NCI-H526 treated with DMSO at 0.1 percent for 48 hours (cell line): Measurements from ENCODE around the gene PDZRN3.

Source experiments
- DNase-seq: peaks from one replicate; lab custom pipeline; 2025; lab: John Stamatoyannopoulos, UW

The PDZRN3 gene

DNA sequence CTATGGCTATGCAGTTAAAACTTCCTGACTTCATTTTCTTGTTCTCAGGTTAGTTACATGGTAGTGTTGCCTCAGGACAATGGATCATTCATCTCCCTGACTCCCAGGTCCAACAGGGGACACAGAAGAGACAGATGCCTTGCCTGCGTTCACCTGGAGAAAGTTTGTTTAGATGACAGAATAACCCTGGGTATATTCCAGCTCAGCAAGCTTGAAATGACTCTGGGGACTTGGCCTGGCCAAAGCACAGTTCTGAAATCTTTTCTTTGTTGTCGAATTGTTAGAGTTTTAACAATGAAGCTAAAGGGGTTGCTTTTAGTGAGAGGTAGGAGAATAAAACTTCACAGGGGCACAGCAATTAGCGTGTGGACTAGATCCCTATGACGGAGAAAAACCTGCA lies 206.1 kb downstream of the PDZRN3 start:
- DNase-seq, result no peak

DNA sequence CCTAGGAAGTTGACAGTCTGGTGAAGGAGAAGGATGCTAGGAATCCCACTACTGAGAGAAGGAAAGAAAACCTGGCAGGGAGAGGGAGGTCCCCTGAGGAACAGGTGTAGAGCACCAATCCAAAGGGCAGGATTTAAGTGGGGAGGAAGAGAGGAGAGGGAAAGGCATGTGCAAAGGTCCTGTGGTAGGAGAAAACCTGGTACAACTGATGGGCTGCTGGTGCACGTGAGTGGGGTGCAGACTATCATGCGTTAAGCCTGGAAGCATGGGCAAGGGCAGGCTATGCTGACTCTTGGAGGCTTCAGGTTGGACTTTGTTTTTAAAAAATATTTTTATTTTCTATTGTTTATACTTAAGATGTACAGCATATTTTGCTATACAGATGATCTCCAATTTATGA lies 209.6 kb downstream of the PDZRN3 start:
- no peak for DNase-seq

DNA sequence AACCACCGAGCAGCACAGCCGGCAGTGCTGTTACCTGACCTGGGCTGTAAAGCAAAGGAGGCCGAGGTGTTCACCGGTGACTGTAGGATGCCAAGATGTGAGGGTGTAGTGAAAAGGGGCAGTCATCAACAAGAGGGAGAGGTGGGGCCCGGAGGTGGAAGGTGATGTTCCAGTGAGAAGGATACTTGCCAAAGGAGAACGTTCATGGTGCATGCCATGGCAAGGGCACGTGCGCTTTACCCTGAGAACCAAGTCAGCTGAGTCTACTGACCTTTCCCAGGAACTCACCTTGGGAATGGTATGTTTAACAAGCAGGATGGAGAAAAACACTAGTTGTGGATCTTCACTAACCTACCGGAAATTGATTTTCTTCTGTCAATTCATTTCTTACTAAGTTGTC lies 211.1 kb downstream of the PDZRN3 start:
- DNase-seq, result no peak

DNA sequence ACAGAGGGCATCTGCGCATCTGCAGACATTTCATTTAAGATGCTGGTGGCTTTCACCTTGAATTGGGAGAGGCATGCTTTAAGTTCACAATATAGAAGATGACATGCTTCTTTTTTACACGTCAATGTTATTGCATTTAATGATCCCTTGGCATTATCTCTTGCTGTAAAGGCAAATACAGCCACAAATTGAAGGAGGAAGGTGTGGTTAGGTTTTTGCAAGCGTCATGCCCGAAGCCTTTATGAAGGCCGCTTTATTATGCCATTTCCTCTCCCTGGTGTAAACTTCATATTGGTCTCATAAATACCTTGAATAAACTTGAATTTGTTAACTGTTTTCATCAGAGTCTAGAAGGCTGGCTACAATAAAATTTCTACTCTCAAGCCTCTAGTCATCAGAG lies 212.7 kb downstream of the PDZRN3 start:
- no peak for DNase-seq

DNA sequence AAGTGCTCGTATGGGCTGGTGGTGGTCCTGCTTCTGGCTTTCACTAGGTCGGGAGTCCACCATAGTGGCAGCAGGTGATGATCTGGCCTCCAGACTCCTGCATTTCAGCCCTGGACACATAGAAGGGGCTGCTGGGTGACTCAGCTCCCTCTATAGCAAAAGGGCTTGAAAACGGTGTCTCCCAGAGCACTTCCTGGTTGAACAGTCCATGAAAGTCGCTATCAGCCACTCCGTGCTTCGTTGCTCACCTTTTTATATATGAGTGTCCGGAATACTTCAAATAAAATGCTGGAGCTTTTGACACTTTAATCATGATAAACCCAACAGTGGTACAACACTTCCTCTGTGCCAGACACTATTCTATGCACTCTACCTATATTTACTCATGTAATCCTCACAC lies 213.2 kb downstream of the PDZRN3 start:
- DNase-seq, result no peak

DNA sequence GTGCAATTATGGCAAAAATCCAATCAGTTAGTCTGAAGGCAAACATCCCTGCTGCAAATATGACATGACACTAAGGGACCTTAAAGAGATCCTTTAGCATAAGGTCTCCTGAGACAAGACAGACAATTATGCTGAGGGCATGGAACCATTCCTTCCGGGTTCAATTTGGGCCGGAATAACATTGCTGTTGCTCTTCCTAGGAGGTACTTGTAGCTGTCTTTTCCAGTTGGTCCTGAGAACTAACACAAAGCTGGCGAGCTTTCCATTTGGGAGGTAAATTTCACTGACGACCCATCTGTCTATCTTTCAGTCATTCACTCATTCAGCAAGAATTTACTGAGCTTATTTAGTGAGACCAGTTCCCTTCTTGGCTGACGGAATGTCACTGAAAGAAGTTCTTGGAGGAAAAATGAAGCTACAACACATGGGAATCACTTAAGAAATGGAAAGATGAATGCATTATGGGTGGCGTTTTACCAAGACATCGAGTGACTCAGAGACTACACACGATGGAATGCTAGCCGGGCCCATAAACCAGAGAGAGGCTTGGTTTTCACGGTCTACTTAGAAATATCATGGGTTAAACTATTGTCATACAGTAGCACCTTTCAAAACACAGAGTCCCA lies 215.5 kb downstream of the PDZRN3 start:
- no peak for DNase-seq

DNA sequence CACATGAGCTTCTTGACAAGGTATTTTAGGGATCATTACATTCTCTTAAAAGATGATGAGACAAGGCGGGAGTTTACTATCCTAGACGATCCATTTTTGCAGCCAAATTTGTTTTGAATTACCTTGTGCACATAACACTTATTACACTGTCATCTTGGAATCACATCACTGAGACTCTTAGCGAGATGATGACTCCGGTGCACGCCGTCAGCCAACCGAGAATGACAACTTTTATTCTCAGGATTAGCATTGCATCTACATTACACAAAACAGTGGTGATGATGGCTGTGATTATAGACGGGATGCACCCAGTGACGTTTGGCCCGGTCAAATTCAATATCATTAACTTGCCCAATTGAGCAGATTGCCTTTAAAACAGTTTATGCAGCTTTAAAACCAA lies 216.1 kb downstream of the PDZRN3 start:
- DNase-seq, result no peak

DNA sequence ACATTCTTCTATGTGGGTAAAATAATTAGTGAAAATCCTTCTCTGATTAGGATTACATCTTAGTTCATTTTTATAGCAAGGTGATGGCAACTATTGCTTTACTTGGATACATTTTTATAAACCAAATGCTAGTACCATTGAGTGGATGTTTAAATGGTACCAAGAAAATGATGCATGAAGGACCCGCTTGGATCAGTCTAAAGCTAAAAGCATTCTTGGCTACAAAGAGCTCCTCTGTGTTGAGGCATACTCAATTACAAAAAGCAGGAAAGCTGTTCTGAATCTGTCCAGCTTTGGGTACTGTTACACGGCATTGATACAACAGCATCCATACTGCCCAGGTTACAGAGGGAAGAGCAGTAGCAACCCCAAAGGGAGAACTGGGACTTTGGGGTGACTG lies 217.2 kb downstream of the PDZRN3 start:
- no peak for DNase-seq

DNA sequence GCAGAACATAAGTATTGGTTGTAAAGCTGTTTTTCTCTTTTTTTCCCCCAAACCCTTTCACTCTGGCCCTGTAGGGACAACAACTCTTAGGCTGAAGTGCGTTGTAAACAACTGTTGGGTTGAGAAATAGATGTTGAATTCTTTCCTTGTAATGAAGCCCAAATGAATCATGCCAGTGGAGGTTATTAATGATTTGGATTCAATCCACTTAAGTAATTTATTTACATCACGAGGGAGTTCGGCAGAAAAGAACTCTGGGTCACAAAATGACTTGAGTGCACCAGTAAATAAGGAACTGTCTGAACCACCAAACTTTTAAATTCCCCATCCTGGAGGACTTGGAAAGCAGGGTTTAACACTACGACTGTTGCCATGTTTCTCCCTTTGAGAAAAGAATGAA lies 218.9 kb downstream of the PDZRN3 start:
- DNase-seq, result no peak

DNA sequence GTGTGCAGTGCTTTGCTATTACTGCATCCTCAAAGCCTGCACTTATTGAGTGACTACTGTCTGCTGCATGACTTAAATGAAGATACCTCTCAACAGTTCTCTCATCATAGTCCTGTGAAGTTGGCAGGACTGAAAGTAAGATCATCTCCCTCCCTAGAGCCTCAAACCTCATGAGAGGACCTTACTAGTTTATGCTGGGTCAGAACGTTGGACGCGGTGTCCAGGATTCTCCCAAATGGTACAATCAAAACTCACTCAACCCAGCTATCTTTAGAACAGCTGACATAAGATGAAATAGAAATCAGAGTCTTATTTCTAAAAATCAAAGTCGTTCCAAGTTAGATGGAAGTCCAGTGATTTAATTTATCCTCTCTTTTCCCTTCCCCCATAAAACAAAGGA lies 219.7 kb downstream of the PDZRN3 start:
- DNase-seq, result no peak

DNA sequence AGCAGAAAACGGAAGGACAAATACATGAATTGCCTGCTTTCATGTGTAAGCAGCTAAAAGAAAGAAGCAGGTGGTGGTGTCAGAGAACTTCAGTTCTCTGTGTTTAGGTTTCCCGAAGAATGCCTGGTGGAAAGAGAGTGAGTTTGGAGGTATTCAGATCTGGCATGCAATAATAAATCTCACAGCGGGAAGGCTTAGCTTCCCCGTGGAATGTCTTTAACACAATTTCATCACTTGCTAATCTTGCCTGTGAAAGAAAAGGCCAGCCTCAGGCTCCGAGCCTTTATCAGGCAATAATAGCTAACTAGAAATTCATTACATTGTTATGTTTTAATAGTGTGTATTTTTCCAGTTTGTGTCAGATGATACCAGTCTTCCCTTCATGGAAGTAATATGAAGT lies 220.3 kb downstream of the PDZRN3 start:
- no peak for DNase-seq

DNA sequence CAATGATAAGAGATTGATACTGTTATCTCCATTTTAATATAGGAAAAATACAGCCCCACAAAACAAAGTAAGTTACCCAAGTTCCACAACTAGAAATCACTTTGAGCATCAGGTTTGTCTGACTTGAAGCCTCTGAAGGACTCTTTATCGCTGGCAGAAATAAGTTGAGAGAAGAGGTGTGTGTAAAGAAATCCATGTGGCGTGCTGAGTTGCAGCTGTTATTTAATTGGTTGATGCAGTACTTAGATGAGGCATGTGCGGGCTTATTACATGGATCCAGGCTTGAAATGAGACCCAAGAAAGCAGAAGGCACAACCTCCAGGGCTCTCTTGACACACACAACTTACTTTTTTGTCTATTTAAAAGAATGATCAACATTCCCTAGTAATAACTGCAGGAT lies 221.3 kb downstream of the PDZRN3 start:
- no peak for DNase-seq

DNA sequence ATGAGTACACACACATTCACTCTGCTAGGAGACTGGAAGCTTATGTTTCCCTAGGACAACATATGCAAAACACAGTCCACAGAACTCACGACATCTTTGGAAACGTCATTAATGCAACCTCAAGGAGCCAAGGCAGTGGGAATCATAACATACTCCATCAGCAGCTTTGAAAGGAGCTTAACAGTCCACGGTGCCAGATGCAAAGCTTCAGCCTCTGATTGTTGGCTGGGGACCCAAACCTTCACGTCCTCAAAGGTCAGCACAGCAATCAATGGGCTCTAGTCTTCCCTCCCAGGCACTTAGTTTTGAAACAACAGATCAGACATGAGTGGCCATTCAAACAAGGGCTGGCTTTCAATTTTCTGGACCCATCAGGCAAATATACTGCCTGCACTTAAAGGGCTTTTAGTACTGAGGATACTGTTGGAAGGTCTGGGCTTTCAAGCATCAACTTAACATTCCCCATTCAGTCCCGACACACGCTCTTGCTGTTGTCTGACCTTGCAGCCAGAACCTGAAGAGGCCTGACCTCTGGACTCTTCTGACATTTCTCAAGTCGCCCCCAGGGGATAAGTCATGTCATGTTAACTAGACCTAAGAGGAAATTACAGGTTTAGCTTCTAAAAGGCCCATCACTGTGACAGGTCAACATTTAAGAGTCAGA lies 223.0 kb downstream of the PDZRN3 start:
- peak; percentile 34 for DNase-seq

DNA sequence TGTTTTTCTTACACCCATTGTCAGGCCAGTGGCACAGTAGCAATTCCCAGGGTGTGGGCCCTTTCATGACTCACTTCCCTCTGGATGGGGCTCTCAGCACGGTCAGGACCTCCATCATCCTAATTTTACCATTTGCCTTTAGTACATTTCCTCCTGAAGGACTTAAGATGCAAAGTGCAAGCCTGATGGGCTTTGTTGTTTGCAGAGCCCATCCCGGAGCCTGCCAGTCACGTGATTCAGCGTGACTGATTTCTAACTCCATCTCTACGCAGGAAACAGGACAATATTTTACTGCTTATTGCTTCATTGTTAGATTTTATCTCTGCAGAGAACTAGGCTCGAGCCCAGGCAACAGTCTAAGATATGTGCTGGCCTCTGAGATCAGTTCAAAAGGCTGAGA lies 223.7 kb downstream of the PDZRN3 start:
- DNase-seq, result no peak

DNA sequence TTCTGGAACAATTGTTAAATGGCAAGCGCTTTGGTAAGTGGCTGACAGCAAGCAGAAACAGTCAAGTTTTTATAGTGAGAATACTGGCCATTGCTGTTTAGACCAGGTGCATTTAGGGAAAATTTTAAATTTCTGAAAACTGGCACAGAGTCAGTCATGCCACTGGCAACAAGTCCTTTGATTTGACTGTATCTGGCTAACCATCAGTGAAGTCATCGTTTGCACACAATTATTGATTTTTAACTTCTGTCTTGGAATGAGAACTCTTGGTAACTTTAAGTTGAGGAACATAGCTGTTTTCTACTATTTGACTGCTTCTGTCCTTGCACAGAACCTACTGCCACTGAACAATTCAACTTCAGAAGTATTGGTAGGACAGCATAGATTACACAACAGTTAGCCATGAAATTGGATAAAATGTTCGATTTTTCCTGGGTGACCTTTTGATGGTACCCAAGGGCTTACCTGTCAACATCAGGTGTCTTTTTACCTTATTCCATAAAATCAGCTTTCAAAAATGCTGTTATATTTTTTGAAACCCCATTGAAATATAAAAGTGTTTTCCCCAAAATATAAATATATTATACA lies 225.0 kb downstream of the PDZRN3 start:
- DNase-seq, result no peak

DNA sequence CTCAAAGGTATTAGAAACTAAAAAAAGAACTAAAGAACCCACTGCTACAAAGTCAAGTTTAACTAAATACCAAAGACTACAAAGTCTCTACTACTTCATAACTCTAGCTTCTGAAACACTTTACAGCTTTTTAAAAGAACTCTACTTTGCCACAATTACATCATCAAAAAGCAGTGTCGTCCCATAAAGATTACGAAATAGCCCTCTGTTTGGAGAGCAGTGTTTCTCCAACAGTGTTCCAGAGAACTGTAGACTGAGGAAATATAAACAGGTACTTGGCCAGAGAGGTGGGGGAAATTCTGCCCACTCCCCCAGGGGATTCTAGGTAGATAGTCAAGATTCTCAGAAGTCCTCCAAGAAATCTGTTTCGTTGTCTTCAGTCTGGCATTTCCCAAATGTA lies 225.6 kb downstream of the PDZRN3 start:
- DNase-seq, result no peak

DNA sequence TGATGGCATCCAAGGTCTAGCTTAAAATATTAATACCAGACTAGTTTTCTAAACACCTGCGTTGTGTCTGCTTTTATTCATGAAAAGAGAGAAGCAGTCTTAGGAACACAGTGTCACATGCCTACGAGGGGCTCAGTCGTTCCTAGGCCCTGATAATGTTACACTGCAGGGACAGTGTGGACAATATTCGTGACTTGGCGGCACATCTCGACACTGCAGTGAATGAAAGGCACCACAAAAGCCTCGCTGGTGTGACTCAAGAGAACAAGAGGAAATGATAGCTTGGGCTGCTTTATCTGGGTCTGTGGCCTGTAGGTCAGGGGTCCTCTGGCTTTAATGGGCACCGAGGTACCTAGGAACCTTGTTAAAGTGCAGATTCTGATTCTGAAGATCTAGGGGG lies 226.7 kb downstream of the PDZRN3 start:
- no peak for DNase-seq

DNA sequence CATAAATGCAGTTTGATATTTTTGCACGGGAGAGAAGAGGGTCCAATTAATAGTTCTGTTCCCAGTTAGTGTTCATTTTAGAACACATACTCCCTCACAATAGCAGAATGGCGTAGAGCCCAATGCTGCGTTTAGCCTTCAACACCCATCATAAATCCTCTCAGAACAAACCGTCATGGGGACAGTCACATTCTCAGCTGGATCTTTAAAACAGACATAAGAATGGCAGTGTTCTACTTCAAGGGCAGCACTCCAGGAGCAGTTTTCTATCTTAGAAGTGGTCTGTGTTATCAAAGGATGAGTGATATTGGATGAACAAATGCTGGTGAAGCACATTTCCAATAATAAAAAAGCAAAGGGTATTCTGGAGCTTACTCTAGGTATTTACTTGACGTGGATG lies 230.5 kb downstream of the PDZRN3 start:
- DNase-seq, result no peak

DNA sequence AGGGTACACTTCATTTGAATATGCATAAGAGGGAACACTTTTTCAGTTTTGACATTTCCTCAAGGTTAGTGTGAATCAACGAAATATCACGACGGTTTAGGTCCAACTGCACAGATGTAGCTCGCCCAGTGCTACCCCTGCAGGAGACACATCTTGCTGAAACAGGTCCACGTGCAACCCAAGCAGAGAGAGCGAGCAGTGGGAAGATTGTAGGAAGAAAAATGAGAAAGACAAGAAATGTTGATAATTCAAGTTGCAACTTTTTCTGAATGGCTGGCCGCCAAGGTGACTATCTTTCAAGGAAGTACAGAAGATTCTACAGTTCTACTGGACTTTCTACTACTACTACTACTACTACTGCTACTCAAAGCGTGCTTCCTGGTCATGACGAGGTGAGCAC lies 231.7 kb downstream of the PDZRN3 start:
- DNase-seq, result no peak

DNA sequence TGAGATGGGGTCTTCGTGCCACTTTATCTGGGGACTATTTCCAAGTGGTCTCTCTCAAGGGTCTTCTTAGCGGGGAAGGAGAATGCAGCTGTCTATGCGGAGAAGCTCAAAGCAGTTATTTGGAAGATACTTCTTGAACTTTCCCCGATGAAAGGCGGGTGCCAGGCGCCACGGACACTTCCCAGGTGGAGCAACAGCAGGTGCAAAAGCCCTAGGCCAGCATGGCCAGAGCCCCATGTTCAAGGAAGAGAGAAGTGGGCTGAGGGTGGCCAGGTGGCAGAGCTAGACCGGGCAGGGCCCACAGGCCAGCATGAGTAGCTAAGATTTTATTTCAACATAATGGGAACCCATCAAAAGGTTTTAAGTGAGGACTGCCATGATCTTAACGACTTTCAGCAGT lies 232.8 kb downstream of the PDZRN3 start:
- no peak for DNase-seq

DNA sequence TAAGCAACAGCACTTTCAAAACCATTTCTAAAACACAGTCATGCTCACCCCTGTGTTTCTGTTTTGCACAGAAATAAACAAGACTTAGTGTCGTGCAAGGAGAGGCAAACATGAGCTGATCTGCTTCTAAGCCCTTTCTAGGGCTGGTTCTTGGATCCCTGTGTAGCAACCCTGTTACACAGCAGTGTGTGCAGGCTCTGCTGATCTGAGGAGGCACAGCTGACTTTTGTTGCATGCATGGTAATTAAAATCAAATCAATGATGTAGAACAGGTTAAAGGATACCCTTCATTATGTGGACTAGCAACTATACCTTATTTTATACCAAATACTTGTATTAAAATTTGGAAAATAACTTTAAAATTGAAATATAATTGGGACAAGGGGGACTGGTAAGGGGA lies 234.8 kb downstream of the PDZRN3 start:
- DNase-seq, result no peak

DNA sequence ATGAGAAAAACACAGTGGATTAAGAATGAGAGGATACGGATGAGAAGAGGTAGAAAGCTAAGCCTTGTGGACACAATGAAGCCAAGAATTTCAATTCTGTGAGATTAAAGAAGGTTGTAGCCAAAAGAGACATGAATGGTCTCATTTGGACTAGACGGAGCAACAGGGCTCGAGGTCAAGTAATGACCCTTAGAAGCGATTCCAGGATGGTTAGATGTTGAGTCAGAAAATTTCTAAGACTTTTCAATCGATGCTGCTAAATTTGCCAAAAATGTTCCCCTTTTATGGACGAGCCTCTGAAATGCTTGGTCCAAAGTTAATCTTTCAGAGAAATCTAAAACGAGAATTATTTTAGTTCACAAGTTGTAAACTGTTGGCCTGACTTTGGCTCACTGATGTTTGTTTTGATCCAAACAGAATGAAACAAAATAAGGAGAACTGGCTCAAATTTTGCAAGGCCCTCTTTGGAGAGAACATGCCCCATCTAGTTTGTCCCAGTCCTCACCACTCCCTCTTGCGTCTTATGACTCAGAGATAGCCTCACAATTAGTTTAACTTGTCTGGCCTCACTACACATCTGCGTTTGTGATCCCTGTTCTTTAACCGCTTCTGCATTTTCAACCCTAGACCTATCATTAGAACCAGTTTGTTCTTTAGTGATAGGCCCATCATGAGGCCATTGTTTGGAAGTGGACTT lies 235.5 kb downstream of the PDZRN3 start:
- DNase-seq, result no peak

DNA sequence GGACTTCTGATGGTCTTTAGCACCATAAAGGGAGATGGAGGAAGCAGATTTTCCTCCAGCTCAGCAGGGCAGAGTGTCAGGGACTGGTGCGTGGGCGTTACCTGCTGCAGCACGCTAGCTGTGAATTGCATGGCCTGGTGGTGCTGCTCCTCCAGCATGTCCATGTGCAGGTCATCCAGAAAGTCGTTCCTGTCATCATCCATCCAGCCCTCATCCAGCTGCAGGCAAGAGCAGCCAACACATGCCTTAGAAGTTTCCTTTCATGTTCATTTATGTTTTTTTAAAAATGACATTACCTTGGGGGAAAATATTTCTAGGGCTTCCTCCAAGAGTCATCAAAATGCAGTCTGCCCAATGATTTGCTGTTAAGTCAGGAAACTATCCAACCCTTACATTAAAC lies 239.2 kb downstream of the PDZRN3 start:
- no peak for DNase-seq
